Breast epithelium (tissue), 3 donors: ENCODE measurements around the gene CLDN4.

Experiments
- POLR2A ChIP-seq: fragments of 450-650 bp; IDR thresholded peaks from one replicate; pipeline ENCODE4 v1.6.1; 2016; ENCODE audit warnings: antibody characterized with exemption, mild to moderate bottlenecking, moderate library complexity
- POLR2AphosphoS5 ChIP-seq, 3 donors: sonication (generic); formaldehyde crosslinking; IDR thresholded peaks; one replicate each; pipeline ENCODE4 v1.6.1; 2017; ENCODE audit warnings: antibody characterized with exemption in 3 of 3

- no peak for TF ChIP-seq POLR2A
- TF ChIP-seq POLR2AphosphoS5 (IDR thresholded peaks at IDR 0.05): no peak
Observed at GRCh38 chr7:73829505-73829904, 1.3 kb upstream of the CLDN4 start.
